ENCODE results near the gene PDZD2.
A peak's percentile ranks its signal among the peaks of the same experiment; 100 is the strongest.

Gene PDZD2

GRCh38 chr5:31806561-31806960, 167.6 kb downstream of the PDZD2 start:
- no peak for TF ChIP-seq CTCF (IDR thresholded peaks at IDR 0.05; ENCODE audit: control insufficient read depth, insufficient read depth, low read depth, low read length, missing control alignments)
- H3K4me3 ChIP-seq (ENCODE audit: control insufficient read depth, low read depth, low read length) = no peak overlapping the region
- DNase-seq (ENCODE audit: low read depth) = no peak

- H3K4me3 ChIP-seq (ENCODE audit: control insufficient read depth, low read depth, low read length) = no peak overlapping the region
- no peak for TF ChIP-seq CTCF (IDR thresholded peaks at IDR 0.05; ENCODE audit: control insufficient read depth, insufficient read depth, low read depth, low read length, missing control alignments)
- no peak for DNase-seq (ENCODE audit: low read depth)
These were observed 169.0 kb downstream of the PDZD2 start for GRCh38 chr5:31807789-31808540.

GRCh38 chr5:31809050-31809870, 170.3 kb downstream of the PDZD2 start:
- peak; percentile 85 for TF ChIP-seq CTCF (IDR thresholded peaks at IDR 0.05; ENCODE audit: control insufficient read depth, insufficient read depth, low read depth, low read length, missing control alignments)
- H3K4me3 ChIP-seq (ENCODE audit: control insufficient read depth, low read depth, low read length) = no peak overlapping the region
- peak; percentile 20 for DNase-seq (ENCODE audit: low read depth)

GRCh38 chr5:31811210-31811609, 172.3 kb downstream of the PDZD2 start:
- H3K4me3 ChIP-seq (ENCODE audit: control insufficient read depth, low read depth, low read length) = no peak overlapping the region
- TF ChIP-seq CTCF (IDR thresholded peaks at IDR 0.05; ENCODE audit: control insufficient read depth, insufficient read depth, low read depth, low read length, missing control alignments) = no peak
- peak; percentile 77 for DNase-seq (ENCODE audit: low read depth)

GRCh38 chr5:31815376-31815775, 176.4 kb downstream of the PDZD2 start:
- no peak overlapping the region for H3K4me3 ChIP-seq (ENCODE audit: control insufficient read depth, low read depth, low read length)
- no peak for DNase-seq (ENCODE audit: low read depth)
- TF ChIP-seq CTCF (IDR thresholded peaks at IDR 0.05; ENCODE audit: control insufficient read depth, insufficient read depth, low read depth, low read length, missing control alignments) = no peak

- DNase-seq (ENCODE audit: low read depth) = no peak
- no peak for TF ChIP-seq CTCF (IDR thresholded peaks at IDR 0.05; ENCODE audit: control insufficient read depth, insufficient read depth, low read depth, low read length, missing control alignments)
- H3K4me3 ChIP-seq (ENCODE audit: control insufficient read depth, low read depth, low read length) = no peak overlapping the region
These were observed 181.1 kb downstream of the PDZD2 start for GRCh38 chr5:31819926-31820516.
